ENCODE results near the gene REN.

REN gene

DNA sequence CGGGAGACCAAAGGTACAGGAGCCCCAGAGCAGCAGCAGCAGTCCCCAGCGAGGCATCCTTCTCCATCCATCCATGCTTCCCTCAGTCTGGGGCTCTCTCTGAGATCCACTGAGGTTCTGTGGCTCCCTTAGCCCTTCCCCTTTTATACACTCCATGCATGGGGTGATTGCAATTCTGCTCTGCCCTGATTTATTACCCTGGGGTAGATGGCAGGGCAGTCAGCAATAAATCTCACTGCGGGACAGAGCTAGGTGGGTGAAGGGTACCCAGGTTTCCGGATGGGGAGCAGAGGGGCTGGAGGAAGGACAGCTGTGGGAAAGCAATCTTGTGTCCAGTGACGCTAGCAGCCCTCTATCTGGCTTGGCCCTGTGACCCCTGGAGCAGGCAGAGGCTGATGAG is at the start of gene REN:
TSS of gene REN (minus strand) at position 119 of the 400 bp plus-strand sequence. CDS start at position 75, 44 bp downstream.
- DNase-seq = no peak

DNA sequence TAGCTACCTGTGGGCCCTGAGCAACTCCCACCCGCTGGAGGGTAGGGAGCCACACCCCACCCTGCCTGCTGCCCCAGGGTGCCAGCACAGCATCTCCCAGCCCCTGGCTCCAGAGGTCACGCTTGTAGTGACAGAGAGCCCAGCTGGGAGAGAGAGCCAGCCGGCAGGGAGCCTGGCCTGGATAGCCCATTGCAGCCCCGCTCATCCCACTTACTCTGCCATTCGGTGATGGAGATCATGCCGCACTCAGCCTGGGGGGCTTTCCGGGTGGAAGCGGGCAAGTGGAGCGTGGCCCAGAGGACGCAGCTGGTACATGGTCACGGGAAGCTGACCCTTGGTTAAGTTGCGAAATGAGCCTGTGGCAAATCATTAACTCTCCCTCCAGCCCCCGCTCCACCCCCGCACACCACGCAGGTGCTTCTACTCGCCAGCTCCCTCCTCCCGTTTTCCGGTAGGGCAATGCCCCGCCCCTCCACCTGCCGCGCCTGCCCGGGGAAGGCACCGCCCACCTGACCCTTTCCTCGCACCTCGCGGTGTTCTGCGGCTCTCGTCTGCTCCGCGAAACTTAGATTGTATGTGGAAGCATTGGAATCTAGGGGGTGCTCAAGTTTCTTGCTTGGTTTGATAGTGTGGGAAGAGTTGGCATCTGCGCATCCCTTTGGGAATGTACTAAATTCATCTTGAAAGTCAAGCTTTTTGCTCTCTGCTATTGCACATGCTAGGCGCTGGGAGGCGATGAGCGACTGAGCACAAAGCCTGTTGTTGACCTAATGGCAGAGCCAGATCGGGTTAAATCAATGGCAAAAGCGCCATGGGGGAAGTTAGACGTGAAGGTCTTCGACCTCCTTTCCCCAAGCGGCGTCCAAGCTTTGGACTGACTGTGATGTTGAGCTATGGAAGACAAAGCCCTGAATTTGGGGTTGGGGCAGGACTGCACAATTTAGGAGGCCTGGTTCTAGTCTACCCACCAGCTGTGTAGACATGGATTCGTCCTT is 47.8 kb upstream of the REN start, which contains the start of gene GOLT1A:
TSS of gene GOLT1A (minus strand) at position 321 of the 995 bp plus-strand sequence. CDS start at position 239, 82 bp downstream.
- DNase-seq = peak; percentile 71

DNA sequence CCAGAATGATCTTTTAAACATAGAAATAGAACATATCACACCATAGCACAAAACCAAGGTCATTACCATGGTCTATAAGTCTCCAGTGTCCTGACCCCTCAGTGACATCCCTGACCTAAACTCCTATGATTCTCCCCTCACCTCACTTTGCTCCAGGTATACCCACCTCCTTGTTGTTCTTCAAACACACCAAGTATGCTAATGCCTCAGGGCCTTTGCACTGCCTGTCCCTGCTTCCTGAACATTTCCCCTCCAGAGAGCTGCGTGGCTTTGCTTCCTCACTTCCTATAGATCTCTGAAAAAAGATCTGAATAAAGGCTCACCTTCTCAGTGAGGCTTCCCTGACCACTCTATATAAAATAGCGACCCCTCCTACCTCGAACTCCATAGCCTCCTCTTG is 46.6 kb upstream of the REN start:
- no peak for DNase-seq

DNA sequence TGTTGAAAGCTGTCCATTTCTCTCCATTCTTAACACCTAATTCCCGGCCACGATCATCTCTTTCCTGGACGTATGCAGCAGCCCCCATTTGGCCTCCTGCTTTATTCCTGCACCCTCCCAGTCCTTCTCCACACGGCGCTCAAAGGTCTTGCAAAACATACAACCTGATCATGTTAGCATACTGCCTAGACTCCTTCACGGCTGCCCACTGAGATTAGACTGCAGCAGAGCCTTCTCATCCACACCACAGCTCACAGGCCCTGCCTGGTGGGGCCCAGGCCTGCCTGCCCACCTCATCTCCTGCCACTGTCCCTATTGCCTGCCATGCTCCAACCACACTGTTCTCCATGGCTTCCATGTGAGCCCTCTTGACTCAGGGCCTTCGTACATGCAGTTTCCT is 44.9 kb upstream of the REN start:
- DNase-seq = no peak

DNA sequence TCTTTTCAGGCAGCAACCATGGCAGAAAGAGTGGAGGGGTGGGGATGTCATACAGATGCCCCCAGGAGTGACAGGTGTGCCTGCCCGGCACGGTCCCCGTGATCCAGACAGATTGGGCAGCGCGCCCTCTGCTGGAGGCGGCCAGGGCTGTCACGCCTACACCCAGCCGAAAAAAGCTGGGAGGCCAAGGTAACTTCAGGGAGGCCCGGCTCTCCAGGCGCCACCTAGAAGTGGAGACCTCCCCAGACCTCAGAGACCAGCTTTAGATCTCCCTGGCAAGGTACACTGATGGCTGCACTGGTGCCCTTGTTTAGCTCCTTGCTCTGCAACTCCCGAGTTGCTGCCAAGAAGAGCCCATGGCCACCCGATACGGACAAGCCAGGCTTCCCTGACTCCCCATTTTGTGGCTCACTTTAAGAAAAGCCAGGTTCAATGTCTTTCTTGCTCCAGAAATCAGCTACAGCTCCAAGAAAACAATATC is 41.0 kb upstream of the REN start:
- DNase-seq = peak; percentile 95

DNA sequence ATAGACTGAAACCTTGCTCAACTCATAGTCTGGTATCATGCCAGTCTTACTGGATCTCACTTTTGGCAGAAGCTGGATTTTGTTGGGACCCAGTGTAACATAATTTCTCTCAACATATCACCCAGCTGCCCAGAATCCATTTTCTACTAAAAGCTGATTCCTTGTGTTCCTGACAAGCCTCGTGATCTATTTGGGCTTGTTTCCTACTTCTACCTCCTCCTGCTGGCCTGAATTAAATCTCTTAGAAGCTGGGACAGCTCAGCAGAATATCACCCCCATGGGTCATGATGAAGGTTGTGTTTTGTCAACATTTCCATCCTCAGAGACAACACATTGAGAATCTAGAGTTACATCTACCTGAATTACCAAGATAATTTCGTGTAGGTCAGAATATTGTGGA is 40.0 kb upstream of the REN start:
- no peak for DNase-seq

DNA sequence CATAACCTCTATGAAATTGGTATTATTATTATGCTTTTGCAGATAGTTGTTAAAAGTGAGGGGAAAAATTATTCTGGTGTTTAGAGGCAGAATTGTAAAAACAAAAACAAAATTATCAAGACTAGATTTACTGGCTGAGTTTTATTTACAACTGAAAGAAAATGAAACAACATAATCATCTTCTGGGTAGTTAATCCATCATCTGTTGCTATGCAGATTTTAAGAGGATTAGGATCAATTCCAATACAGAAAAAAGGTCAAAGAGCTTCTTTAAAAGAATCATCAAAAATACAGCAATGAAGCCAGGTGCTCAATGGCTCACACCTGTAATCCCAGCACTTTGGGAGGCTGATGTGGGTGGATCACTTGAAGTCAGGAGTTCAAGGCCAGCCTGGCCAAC is 39.3 kb upstream of the REN start:
- no peak for DNase-seq

DNA sequence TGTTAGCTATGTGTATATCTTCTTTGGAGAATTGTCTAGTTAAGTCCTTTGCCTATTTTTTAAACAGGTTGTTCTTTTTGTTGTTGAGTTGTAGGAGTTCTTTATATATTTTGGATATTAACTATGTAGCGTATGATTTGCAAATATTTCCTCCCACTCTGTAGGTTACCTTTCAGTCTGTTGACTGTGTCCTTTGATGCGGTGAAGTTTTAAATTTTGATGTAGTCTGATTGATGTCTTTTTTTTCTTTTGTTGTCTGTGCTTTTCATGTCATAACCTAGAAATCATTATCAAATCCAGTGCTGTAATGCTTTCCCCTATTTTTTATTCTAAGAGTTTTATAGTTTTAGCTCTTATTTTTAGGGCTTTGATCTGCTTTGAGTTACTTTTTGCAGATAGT is 38.8 kb upstream of the REN start:
- no peak for DNase-seq

DNA sequence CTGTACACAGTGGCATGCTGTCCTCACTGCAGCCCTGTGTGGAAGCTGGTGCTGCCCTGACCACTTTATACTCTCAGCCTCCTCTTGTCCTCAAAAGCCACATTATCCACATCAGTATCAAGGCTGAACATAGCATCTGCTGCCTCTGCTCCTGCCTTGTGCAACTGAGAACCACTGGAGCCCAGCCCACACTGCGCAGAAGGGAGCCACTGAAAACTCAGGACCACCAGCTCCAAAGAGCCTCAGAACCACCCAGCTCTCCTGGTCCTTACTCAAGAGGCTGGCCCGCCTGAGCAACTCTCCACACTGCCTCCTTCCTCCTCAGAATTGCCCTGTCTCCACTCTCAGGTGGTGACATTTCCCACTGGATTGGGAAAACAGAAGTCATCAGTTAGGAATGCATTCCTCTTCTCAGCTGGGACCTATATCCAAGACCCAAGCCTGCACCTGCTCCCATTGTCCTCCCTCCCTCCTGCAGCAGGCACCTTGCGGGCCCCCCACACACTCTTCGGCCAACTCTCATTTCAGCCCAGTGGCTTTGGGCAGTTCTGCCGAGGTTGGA is 37.1 kb upstream of the REN start:
- no peak for DNase-seq

DNA sequence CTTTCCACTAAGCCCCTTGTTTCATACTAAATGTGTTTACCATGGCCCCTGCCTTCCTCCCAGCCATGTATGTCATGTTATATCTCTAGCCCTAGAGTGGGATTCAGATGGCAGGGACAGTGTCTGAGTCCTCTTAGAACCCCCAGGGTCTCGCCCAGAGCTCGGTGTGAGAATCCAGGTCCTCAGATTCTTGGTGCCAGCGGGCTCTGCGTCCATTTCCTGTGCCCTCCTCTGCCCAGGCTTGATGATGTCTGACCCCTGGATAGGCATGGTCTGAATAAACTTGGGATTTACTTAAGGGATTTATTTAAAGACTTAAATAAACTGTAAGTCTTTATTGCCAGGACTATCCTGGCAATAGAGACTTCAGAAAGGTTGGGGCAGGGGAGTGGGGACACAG is 36.3 kb upstream of the REN start:
- no peak for DNase-seq

DNA sequence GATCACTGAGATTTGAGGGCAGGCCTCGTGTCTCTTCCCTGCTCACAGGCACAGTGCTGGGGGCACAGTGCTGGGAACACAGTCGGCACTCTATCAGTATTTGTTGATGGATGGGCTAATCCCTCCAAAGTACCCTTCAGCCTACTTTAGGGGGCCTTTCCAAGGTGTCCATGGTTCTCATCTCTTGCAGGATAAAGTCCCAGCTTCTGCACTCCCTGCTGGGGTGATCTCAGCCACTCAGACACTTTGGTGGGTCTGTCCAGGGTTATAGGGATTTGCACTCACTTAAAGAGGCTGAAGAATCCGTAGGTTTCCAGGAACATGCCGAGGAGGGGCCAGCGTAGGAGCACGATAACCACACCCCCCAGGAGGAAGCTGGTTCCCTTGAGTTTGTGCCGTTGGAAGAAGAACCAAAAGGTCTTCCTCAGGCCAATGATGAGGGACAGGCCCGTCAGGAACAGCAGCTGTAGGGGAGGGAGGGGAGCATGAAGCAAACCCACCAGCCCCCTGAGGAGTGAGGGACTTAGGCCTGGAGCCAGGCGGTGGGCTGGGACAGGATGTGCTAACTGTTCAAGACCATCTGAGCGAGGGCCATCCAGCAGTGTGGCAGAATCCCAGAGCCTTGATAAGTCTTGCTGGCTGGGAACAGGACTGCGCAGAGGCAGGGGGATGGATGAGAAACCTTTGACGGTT is 35.4 kb upstream of the REN start:
- DNase-seq = no peak

DNA sequence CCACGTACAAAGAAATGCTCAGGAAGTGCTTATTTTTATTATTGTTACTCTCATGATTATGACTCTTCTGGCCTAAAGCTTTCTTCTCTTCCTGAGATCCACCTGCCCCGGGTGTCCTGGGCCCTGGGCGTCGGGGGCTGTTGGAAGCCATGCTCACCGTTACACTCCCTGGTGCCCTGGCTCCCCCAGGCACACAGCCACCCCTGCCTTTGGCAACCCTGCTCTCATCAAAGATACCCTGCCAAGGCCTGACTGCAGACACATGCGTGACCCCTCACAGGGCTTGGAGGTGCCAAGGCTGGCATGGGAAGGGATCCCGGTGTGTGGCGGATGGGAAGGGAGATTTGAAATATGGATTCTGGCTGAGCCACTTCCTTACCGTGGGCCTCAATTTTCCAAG is 33.4 kb upstream of the REN start:
- no peak for DNase-seq

DNA sequence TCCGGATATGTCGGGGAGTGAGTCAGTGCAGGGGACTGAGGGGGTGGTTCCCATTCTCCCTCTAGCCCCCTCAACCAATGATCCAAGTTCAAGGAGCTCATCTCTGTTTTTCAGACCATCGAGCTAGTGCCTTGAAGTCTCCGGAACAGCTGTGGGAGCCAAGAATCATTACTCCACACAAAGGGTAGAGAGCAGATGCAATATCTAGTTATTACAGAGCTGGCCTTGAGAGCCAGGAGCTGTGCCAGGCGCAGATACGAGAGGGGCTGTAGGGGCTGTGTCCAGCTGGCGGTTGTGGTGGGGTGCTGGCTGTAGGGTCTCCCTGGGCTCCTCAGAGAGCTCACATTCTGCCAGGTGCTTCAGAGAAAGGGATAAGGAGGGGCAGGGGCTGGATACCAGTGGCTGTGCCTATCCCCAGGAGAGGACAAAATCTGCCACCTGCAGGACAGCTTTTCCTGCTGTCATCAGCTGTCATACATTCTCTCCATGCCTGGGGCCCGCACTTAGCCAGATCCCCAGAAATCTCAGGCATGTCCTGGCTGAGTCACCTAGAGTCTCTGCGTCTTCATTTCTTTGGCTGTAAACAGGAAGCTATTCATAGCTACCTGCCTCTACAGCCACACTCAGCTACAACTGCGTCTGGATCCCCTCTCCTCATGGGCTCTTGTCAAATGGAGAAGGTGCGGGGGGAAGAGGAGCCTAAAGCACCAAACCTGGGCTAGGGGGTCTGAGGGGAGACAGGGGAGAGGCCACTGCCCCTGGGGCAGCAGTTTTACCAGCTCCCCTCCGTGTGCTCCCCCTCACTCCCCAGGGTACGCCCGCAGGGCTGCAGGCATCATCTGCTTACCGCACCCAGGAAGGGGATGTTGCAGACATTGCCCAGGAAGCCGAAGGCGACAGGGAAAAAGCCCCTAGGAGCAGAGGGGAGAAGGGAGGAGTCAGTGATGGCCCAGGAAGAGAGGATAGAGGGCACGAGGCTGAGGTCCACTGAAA is 32.5 kb upstream of the REN start:
- DNase-seq = no peak

DNA sequence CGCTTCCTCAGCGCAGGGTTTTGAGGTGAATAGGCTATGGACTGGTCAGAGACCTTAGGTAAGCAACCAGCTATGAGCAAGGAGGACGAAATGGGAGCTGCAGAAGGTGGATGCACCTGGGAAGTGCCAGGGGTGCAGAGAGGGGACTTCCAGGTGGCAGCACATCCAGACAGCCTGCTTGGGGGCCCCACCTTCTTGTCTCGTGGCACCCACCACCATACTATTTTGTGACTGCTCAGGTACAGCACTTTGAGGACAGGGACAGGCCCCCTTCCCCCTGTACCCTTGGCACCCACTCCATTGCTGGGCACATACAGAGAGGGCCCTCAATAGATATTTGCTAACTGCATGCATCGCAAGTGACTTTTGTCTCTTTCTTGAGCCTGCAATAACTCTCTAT is 30.9 kb upstream of the REN start:
- DNase-seq = no peak

DNA sequence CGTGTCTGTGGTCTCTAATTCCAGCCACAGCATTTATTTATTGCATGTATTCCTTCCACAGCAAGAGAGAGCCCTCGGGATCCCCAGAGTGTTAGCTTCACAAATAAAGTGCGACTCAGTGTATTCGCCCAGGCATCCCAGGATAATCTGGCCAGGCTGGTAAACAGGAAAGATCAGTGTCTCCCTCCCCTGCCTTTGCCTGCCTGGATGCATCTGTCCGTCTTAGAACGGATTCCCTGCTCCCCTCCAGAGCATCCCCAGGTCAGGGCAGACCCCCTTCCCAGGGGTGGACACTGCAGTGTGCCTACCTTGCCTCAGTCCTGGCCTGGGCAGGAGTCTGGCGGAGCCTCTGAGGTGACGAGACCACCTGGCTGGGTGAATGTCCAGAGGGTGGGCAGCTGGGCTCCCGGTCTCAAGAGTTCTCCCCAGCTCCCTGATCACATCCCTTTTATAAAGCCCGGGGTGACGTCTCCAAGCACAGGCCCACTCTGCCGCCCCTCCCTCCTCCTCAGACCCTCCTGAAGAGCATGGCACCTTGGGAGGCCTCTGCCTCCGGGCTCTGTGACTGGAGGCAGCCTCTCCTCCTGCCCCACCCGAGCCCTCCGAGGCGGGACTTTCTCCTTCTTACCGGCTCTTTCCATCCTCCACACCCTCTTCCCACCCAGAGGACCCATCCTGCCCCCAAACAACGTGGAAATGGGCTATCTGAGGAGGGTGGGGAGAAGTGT is 30.1 kb upstream of the REN start, which contains the start of gene KISS1:
TSS of gene KISS1 (minus strand) at position 424 of the 728 bp plus-strand sequence. CDS start 3,615 bp downstream, outside the sequence.
- DNase-seq = no peak

DNA sequence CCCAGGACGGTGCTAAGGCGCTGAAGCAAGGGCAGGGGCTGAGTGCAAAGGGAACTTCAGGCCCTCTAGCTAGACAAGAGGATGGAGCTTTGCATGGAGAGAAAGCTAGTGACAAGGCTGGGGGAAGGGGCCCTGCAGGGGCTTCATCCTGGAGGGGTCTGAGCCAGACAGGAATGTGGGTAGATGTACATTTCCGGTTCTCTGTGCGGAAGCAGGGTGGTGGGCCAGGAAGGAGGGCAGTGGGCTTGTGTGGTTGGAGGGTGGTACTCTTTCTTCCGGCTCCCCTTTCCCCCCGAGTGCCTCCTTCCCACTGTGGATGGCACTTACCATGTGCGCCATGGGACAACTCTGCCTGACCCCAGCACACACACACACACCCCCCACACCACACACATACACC is 28.6 kb upstream of the REN start:
- no peak for DNase-seq

DNA sequence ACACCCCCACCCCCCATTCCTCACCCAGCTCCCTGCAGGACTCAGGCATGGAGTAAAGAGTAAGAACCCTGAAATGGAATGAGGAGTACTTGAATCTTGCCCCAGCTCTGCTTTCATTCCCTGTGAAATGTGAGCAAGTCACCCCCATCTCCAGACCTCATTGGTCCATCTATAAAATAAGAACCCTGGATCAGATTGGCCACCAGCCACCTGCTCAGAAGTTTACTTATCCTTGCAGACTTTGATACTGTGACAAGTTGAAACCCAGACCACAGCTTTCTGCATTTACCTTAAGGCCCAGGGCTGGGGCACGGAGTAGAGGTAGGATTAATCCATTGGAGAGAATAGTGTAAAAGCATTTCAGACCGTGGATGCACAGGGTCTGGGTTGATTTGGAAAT is 27.9 kb upstream of the REN start:
- DNase-seq = no peak

DNA sequence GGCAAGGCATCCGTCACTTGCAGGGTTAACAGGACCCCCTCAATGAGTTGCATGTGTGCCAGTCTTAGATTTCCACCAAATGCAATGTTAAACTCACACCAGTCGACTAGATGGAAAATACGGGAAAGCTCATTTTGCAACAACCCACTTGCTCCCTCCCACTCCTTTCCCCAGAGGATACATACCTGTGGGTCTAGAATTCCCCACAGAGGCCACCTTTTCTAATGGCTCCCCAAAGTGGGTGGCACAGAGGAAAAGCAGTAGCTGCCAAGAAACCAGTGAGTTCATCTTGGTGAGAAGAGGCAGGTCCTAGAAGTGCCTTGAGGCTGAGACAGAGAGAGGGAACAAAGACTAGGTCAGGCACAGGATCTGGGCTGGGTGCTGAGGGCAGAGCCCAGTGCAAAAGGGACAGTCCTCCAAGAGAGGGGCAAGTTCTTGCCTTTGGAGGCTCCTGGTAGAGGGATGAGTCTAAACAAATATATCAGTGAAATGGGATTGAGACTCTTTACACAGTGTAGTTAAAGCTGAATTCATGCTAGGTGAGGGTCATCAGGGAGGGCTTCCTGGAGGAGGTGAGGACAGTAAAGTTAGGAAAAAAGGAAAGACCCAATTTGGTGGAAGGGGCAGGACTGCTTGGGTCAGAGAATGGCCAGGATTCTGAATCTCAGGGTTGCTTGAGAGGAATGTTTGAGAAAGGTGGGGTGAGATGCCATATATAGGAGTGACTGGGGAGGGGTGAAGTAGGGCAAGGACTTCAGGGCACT is 26.6 kb upstream of the REN start:
- DNase-seq = no peak

DNA sequence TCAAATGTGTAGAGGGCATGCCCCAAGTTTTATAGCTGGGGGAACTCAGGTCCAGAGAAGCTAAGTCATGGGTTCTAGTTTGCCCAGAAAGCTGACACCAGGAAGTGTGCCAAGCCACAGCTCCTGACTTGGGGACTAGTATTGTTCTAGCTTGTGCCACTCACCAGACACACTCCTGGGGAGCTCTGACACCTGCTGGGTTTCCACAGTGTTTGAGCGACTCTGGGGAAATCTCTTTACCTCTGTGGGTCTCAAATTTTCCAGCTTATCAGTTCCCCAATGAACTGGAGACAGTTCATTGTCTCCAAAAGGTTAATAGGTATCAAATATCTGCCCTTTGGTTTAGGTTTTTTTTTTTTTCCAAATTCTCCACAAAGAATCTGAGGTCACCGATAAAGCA is 25.9 kb upstream of the REN start:
- no peak for DNase-seq

DNA sequence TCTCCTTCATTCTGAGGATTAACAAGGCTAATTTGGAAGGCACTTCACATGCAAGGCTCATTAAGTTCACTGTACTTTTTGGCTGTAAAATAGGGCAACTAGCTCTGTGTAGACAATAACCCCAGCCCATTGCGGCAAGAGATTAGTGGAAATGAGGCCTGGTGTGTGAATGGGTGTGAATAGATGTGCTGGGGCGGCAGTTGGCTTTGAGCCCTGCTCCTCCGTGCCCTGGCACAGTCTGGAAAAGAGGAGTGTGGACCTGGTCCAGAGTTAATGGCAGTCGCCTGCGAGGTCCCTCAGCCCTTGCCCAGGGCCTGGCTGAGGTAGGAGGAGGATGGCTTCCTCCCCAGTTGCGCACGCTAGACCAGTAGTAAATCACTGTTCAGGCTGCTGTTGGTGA is 25.3 kb upstream of the REN start:
- no peak for DNase-seq
